Stimulated activated CD4-positive, alpha-beta T cell treated with anti-CD3 and anti-CD28 coated beads, Interleukin-1b, Interleukin-23, amount 100 ng/mL, for 24 hours (primary cell): Measurements from ENCODE around the gene RECQL.

Source experiments
- DNase-seq, 4 experiments: peaks; one replicate each; pipeline ENCODE4 v3.0.0-alpha.2; 2020; ENCODE audit warnings: low read depth in 4 of 4, low spot score in 1 of 4

RECQL gene

GRCh38 chr12:21501258-21502163, at the start of gene RECQL, which contains the start of gene GOLT1B:
TSS of gene RECQL (minus strand) at chr12:21501635. CDS start at chr12:21499570, 2,065 bp downstream.
TSS of gene GOLT1B (plus strand) at chr12:21501789. CDS start at chr12:21501924, 135 bp downstream.
- DNase-seq: peak; percentile 58 to 83 (median 71)

GRCh38 chr12:21547437-21547836, 46.0 kb upstream of the RECQL start:
- no peak for DNase-seq

GRCh38 chr12:21546716-21547115, 45.3 kb upstream of the RECQL start:
- no peak for DNase-seq

- DNase-seq: no peak
These were observed 44.1 kb upstream of the RECQL start for GRCh38 chr12:21545557-21545956.

- no peak for DNase-seq
These were observed 41.7 kb upstream of the RECQL start for GRCh38 chr12:21543151-21543550.

- DNase-seq: no peak
These were observed 41.0 kb upstream of the RECQL start for GRCh38 chr12:21542403-21542802.

- no peak for DNase-seq
These were observed 40.3 kb upstream of the RECQL start for GRCh38 chr12:21541773-21542172.

- DNase-seq: no peak
These were observed 38.4 kb upstream of the RECQL start for GRCh38 chr12:21539797-21540196.

GRCh38 chr12:21538061-21538653, 36.7 kb upstream of the RECQL start:
- DNase-seq: no peak

GRCh38 chr12:21529456-21529855, 28.0 kb upstream of the RECQL start:
- no peak for DNase-seq

- DNase-seq: no peak
These were observed 27.5 kb upstream of the RECQL start for GRCh38 chr12:21528953-21529352.

GRCh38 chr12:21527451-21528180, 26.2 kb upstream of the RECQL start:
- peak; percentile 24 to 54 (median 41) for DNase-seq

GRCh38 chr12:21526721-21527345, 25.4 kb upstream of the RECQL start:
- no peak for DNase-seq

GRCh38 chr12:21526053-21526452, 24.6 kb upstream of the RECQL start, which contains the start of gene SPX:
TSS of gene SPX (plus strand) at chr12:21526296. CDS start at chr12:21526473, 177 bp downstream.
- DNase-seq: no peak

GRCh38 chr12:21523148-21523547, 21.7 kb upstream of the RECQL start:
- DNase-seq: no peak

- no peak for DNase-seq
These were observed 20.1 kb upstream of the RECQL start for GRCh38 chr12:21521541-21521940.

- no peak for DNase-seq
These were observed 17.0 kb upstream of the RECQL start for GRCh38 chr12:21518451-21518850.

- no peak for DNase-seq
These were observed 14.8 kb upstream of the RECQL start for GRCh38 chr12:21516281-21516680.

GRCh38 chr12:21509768-21510167, 8.3 kb upstream of the RECQL start:
- no peak for DNase-seq

- DNase-seq: no peak
These were observed 6.4 kb upstream of the RECQL start for GRCh38 chr12:21507849-21508248.

- no peak for DNase-seq
These were observed 4.5 kb upstream of the RECQL start for GRCh38 chr12:21505888-21506287.
